Ishikawa (cell line): ENCODE results near the gene DEAF1.

Experiments used
- CEBPB ChIP-seq: IDR thresholded peaks from 2 replicates; pipeline ENCODE4 v1.6.1; 2012
- CREB1 ChIP-seq: IDR thresholded peaks from 2 replicates; pipeline ENCODE4 v1.6.1; 2012; ENCODE audit warnings: low read depth
- EP300 ChIP-seq: IDR thresholded peaks from 2 replicates; pipeline ENCODE4 v1.6.1; 2012; ENCODE audit warnings: borderline replicate concordance
- NFIC ChIP-seq: IDR thresholded peaks from 2 replicates; pipeline ENCODE4 v1.6.1; 2012
- RAD21 ChIP-seq: IDR thresholded peaks from 2 replicates; pipeline ENCODE4 v1.6.1; 2012; ENCODE audit warnings: low read depth
- YY1 ChIP-seq: IDR thresholded peaks from 2 replicates; pipeline ENCODE4 v1.6.1; 2012; ENCODE audit warnings: low read depth
- ZBTB7A ChIP-seq: IDR thresholded peaks from 2 replicates; pipeline ENCODE4 v1.6.1; 2012; ENCODE audit warnings: low read depth
- TF ChIP-seq, protein P1 (sequence below): IDR thresholded peaks from 2 replicates; pipeline ENCODE4 v1.6.1; 2012; ENCODE audit warnings: low read depth, mild to moderate bottlenecking
- TF ChIP-seq, protein P2 (sequence below): IDR thresholded peaks from 2 replicates; pipeline ENCODE4 v1.6.1; 2012

DNA sequence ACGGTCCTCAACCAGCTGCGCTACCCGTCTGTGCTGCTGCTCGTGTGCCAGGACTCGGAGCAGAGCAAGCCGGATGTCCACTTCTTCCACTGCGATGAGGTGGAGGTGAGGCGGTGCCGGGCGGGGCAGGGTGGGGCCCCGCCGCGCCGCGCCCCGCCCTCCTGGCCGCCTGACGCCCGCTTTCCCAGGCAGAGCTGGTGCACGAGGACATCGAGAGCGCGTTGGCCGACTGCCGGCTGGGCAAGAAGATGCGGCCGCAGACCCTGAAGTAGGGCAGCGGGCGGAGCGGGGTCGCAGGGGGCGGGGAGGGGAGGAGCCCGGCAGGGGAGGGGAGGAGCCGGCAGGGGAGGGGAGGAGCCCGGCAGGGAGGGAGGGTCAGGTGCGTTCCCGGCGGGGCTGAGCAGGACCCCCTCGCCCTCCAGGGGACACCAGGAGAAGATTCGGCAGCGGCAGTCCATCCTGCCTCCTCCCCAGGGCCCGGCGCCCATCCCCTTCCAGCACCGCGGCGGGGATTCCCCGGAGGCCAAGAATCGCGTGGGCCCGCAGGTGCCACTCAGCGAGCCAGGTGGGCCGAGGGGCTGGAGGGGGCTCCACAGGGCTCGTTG lies 25.7 kb upstream of the DEAF1 start:
- TF ChIP-seq, protein P1, sequence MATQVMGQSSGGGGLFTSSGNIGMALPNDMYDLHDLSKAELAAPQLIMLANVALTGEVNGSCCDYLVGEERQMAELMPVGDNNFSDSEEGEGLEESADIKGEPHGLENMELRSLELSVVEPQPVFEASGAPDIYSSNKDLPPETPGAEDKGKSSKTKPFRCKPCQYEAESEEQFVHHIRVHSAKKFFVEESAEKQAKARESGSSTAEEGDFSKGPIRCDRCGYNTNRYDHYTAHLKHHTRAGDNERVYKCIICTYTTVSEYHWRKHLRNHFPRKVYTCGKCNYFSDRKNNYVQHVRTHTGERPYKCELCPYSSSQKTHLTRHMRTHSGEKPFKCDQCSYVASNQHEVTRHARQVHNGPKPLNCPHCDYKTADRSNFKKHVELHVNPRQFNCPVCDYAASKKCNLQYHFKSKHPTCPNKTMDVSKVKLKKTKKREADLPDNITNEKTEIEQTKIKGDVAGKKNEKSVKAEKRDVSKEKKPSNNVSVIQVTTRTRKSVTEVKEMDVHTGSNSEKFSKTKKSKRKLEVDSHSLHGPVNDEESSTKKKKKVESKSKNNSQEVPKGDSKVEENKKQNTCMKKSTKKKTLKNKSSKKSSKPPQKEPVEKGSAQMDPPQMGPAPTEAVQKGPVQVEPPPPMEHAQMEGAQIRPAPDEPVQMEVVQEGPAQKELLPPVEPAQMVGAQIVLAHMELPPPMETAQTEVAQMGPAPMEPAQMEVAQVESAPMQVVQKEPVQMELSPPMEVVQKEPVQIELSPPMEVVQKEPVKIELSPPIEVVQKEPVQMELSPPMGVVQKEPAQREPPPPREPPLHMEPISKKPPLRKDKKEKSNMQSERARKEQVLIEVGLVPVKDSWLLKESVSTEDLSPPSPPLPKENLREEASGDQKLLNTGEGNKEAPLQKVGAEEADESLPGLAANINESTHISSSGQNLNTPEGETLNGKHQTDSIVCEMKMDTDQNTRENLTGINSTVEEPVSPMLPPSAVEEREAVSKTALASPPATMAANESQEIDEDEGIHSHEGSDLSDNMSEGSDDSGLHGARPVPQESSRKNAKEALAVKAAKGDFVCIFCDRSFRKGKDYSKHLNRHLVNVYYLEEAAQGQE: no peak
- TF ChIP-seq CREB1 (no peak), EP300 (no peak), ZBTB7A (no peak), NFIC (no peak), YY1 (no peak), RAD21 (no peak), CEBPB (no peak)
- TF ChIP-seq, protein P2, sequence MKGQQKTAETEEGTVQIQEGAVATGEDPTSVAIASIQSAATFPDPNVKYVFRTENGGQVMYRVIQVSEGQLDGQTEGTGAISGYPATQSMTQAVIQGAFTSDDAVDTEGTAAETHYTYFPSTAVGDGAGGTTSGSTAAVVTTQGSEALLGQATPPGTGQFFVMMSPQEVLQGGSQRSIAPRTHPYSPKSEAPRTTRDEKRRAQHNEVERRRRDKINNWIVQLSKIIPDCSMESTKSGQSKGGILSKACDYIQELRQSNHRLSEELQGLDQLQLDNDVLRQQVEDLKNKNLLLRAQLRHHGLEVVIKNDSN: no peak
